ENCODE results near the gene ILKAP. TPM values are rescaled to one million over a fixed set of nuclear protein-coding genes. Genes with fewer than 3 reads are reported as not detected.
A peak's percentile ranks its signal among the peaks of the same experiment; 100 is the strongest.

The ILKAP gene
- total RNA-seq, 6 experiments from 2014 or later = 27.3 to 34.3 (median 28.6) TPM

GRCh38 chr2:238157506-238158017, 45.9 kb downstream of the ILKAP start:
- peaks cover 10% of the 10 kb centered on the region for H3K4me1 Mint-ChIP-seq (ENCODE audit: low read depth)
- no peak overlapping the region for H3K4me3 Mint-ChIP-seq
- H3K36me3 Mint-ChIP-seq (ENCODE audit: low read depth) = no peaks in the 10 kb centered on the region

GRCh38 chr2:238155761-238156694, 47.5 kb downstream of the ILKAP start:
- H3K27ac Mint-ChIP-seq = peak overlapping the region; percentile 82
- no peaks in the 10 kb centered on the region for H3K36me3 Mint-ChIP-seq (ENCODE audit: low read depth)
- H3K27me3 Mint-ChIP-seq (ENCODE audit: insufficient read depth) = no peaks in the 10 kb centered on the region
- H3K4me3 Mint-ChIP-seq = no peak overlapping the region
- TF ChIP-seq, protein P1, sequence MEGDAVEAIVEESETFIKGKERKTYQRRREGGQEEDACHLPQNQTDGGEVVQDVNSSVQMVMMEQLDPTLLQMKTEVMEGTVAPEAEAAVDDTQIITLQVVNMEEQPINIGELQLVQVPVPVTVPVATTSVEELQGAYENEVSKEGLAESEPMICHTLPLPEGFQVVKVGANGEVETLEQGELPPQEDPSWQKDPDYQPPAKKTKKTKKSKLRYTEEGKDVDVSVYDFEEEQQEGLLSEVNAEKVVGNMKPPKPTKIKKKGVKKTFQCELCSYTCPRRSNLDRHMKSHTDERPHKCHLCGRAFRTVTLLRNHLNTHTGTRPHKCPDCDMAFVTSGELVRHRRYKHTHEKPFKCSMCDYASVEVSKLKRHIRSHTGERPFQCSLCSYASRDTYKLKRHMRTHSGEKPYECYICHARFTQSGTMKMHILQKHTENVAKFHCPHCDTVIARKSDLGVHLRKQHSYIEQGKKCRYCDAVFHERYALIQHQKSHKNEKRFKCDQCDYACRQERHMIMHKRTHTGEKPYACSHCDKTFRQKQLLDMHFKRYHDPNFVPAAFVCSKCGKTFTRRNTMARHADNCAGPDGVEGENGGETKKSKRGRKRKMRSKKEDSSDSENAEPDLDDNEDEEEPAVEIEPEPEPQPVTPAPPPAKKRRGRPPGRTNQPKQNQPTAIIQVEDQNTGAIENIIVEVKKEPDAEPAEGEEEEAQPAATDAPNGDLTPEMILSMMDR (IDR thresholded peaks at IDR 0.05) = no peak
- H3K4me1 Mint-ChIP-seq (ENCODE audit: low read depth) = peaks cover 10% of the 10 kb centered on the region
- no peak for DNase-seq
- no peaks in the 10 kb centered on the region; the same call in 1 of the 2 replicates for H3K9me3 Mint-ChIP-seq

More at GRCh38 chr2:238157506-238158017, 45.9 kb downstream of the ILKAP start:
- Mint-ChIP-seq H3K27me3 (ENCODE audit: insufficient read depth) (no peaks in the 10 kb centered on the region; the same call in 1 of the 2 replicates), H3K9me3 (no peaks in the 10 kb centered on the region; the same call in 1 of the 2 replicates), H3K27ac (no peak overlapping the region)
- DNase-seq = no peak
- TF ChIP-seq, protein P1 (IDR thresholded peaks at IDR 0.05) = no peak

- Mint-ChIP-seq H3K27ac (peak overlapping the region; percentile 82), H3K36me3 (ENCODE audit: low read depth) (no peaks in the 10 kb centered on the region), H3K27me3 (ENCODE audit: insufficient read depth) (no peaks in the 10 kb centered on the region), H3K4me3 (no peak overlapping the region), H3K9me3 (no peaks in the 10 kb centered on the region; the same call in 1 of the 2 replicates), H3K4me1 (ENCODE audit: low read depth) (peaks cover 10% of the 10 kb centered on the region)
- DNase-seq = no peak
- TF ChIP-seq, protein P1 (IDR thresholded peaks at IDR 0.05) = no peak
These were observed 48.3 kb downstream of the ILKAP start for GRCh38 chr2:238155051-238155760.

DNA sequence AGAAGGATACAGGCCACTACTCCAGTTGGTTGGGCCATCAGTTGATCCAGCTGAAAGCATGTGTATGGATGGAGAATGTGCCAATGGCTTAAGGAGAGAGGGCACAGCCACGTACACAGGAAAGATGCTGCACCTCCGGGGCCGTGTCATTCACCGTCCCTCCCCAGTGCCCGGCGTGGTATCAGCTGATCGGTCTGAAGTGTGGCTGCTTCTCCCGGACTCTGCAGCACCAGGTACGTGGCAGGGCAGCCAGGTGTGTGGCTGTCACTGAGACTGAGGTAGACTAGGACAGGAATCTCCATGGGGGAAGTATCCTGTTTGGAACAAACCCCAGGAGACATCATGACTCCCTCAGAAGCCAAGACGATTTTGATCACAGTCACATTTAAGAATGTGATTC, 48.9 kb downstream of the ILKAP start:
- no peaks in the 10 kb centered on the region for H3K27me3 Mint-ChIP-seq (ENCODE audit: insufficient read depth)
- H3K4me1 Mint-ChIP-seq (ENCODE audit: low read depth) = peaks cover 10% of the 10 kb centered on the region
- TF ChIP-seq, protein P1 (IDR thresholded peaks at IDR 0.05) = no peak
- H3K27ac Mint-ChIP-seq = no peak overlapping the region
- no peaks in the 10 kb centered on the region for H3K36me3 Mint-ChIP-seq (ENCODE audit: low read depth)
- H3K4me3 Mint-ChIP-seq = no peak overlapping the region
- no peaks in the 10 kb centered on the region; the same call in 1 of the 2 replicates for H3K9me3 Mint-ChIP-seq
- DNase-seq = no peak

Data from HFFc6 (cell line).